OCI-LY1 (cell line): ENCODE results near the gene TMIGD1.

Experiments
- CTCF ChIP-seq: fragments of 200-600 bp; sonication (generic), shearing (Covaris generic); IDR thresholded peaks from 2 replicates; pipeline ENCODE4 v1.5.1; 2017; ENCODE audit warnings: mild to moderate bottlenecking, antibody characterized with exemption, low read length, moderate library complexity, mixed read lengths
- EZH2 ChIP-seq: fragments of 200-600 bp; sonication (generic), shearing (Covaris generic); IDR thresholded peaks from 2 replicates; pipeline ENCODE4 v1.8.0; 2017; ENCODE audit warnings: borderline replicate concordance, mixed run types, mild to moderate bottlenecking, antibody characterized with exemption, low read length, moderate library complexity, mixed read lengths

DNA sequence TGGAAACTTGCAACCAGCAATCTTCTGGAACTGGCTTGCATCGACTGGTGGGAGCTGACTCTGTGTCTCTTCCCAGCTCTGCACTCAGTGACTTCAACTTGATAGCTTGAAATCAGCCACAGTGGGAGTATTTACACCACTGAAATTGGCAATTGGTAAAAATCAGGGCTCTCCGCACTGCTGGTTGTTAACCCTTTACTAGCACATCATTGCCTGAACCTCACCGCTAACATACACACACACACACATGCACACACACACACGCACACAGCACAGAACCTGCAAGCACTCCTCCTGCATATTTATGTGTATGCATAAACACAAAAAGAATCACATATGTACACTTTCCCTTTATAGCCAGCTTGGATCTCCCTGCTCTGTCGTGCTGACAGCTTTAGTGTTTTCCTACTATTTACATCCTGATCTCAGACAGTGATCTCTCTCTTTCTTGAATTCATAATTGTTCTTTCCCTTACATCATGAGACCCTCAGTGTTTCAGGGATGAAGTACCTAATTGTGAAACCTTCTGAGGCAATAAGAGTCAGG is 7.9 kb upstream of the TMIGD1 start:
- TF ChIP-seq CTCF (no peak), EZH2 (no peak)
